Measurements from ENCODE around the gene LTBP3. TPM values are rescaled to one million over a fixed set of nuclear protein-coding genes. Genes with fewer than 3 reads are reported as not detected.
"Not testable (repeated sequence)": the region's sequence is repeated elsewhere in the genome, so short reads cannot be mapped to it uniquely, and the experiment has no call there.

Gene LTBP3
- total RNA-seq, 1 experiment from 2014 or later: 166 TPM

DNA sequence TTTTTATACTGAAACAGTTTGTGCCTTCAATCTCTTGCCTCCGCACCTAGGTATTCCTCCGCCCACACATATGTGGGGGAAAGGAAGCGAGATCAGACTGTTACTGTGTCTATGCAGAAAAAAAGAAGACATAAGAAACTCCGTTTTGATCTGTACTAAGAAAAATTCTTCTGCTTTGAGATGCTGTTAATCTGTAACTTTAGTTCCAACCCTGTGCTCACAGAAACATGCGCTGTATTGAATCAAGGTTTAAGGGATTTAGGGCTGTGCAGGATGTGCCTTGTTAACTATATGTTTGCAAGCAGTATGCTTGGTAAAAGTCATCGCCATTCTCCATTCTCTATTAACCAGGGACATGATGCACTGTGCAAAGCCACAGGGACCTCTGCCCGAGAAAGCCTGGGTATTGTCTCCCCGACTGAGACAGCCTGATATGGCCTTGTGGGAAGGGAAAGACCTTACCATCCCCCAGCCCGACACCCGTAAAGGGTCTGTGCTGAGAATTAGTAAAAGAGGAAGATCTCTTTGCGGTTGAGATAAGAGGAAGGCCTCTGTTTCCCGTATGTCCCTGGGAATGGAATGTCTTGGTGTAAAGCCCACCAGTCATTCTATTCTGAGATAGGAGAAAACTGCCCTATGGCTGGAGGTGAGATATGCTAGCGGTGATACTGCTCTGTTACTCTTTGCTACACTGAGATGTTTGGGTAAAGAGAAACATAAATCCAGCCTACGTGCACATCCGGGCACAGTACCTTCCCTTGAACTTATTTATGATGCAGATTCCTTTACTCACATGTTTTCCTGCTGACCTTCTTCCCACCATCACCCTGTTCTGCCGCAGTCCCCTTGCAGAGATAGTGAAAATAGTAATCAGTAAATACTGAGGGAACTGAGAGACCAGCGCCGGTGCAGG, 35.2 kb downstream of the LTBP3 start:
- H3K4me3 Mint-ChIP-seq (ENCODE audit: low read depth, unreplicated experiment); DNase-seq; H3K27ac Mint-ChIP-seq (ENCODE audit: unreplicated experiment); CTCF ChIA-PET; H3K27me3 Mint-ChIP-seq (ENCODE audit: unreplicated experiment); intact Hi-C loops (cut with micrococcal nuclease; ENCODE audit: unreplicated experiment); BruUV-seq (replicated peaks); H3K9me3 Mint-ChIP-seq (ENCODE audit: low read depth, unreplicated experiment): not testable (repeated sequence)
- peaks cover 32% of the 10 kb centered on the region for H3K4me1 Mint-ChIP-seq (ENCODE audit: low read depth, unreplicated experiment)
- H3K36me3 Mint-ChIP-seq (ENCODE audit: insufficient read depth, unreplicated experiment): peaks cover 23% of the 10 kb centered on the region

GRCh38 chr11:65521777-65522521, 36.2 kb downstream of the LTBP3 start:
- DNase-seq; H3K4me3 Mint-ChIP-seq (ENCODE audit: low read depth, unreplicated experiment); H3K9me3 Mint-ChIP-seq (ENCODE audit: low read depth, unreplicated experiment); H3K27ac Mint-ChIP-seq (ENCODE audit: unreplicated experiment); intact Hi-C loops (cut with micrococcal nuclease; ENCODE audit: unreplicated experiment); H3K27me3 Mint-ChIP-seq (ENCODE audit: unreplicated experiment); CTCF ChIA-PET; BruUV-seq (replicated peaks): not testable (repeated sequence)
- Mint-ChIP-seq H3K36me3 (ENCODE audit: insufficient read depth, unreplicated experiment) (peaks cover 20% of the 10 kb centered on the region), H3K4me1 (ENCODE audit: low read depth, unreplicated experiment) (peaks cover 32% of the 10 kb centered on the region)

DNA sequence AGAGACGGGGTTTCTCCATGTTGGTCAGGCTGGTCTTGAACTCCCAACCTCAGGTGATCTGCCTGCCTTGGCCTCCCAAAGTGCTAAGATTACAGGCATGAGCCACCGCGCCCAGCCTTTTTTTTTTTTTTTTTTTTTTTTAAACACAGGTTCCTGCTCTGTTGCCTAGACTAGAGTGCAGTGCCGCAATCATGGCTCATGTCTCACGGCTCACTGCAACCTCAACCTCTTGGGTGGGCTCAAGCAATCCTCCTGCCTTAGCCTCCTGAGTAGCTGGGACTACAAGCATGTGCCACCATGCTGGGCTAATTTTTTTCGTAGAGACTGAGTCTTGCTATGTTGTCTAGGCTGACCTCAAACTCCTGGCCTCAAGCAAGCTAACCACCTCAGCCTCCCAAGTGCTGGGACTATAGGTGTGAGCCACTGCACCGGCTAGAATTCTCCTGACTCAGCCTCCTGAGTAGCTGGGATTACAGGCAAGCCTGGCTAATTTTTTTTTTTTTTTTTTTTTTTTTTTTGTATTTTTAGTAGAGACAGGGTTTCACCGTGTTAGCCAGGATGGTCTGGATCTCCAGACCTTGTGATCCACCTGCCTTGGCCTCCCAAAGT, 39.1 kb downstream of the LTBP3 start:
- CTCF ChIA-PET: interaction anchor here (0.7 kb wide), 1 partner anchor 11 kb away, joined by 8 read pairs; no protein-coding TSS in a partner anchor
- H3K27ac Mint-ChIP-seq (ENCODE audit: unreplicated experiment); H3K9me3 Mint-ChIP-seq (ENCODE audit: low read depth, unreplicated experiment); H3K36me3 Mint-ChIP-seq (ENCODE audit: insufficient read depth, unreplicated experiment); intact Hi-C loops (cut with micrococcal nuclease; ENCODE audit: unreplicated experiment); DNase-seq; H3K4me3 Mint-ChIP-seq (ENCODE audit: low read depth, unreplicated experiment); BruUV-seq (replicated peaks); H3K27me3 Mint-ChIP-seq (ENCODE audit: unreplicated experiment): not testable (repeated sequence)
- H3K4me1 Mint-ChIP-seq (ENCODE audit: low read depth, unreplicated experiment): peaks cover 34% of the 10 kb centered on the region

DNA sequence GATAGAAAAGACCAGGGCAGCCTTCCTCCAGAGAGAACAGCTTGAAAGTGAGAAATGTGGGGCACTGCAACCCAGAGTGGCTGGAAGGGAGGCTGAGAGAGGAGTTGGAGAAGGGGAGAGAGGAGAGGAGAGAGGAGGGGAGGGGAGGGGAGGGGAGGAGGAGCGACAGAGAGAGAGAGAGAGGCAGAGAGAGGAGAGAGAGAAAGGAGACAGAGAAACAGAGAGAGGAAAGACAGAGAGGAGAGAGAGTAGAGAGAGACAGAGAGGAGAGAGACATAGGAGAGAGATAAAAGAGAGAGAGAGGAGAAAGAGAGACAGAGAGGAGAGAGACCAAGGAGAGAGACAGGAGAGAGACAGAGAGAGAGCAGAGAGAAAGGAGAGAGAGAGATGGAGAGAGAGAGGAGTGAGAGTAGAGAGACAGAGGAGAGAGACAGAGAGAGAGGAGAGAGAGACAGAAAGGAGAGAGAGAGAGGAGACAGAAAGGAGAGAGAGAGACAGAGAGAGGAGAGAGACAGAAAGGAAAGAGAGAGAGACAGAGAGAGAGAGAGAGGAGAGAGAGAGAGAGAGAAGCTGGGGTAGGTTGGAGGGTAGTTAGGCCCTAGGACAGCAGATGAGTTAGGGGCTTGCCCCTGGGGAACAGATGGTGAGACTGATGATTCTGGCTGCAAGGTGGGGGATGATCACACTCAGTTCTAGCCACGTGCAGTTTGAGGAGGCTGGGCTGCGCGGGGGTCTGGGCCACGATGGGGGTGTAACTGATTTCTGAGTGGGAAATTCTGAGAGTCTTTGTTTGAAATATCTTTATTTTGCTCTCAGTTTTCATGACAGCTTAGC, 41.8 kb downstream of the LTBP3 start:
- Mint-ChIP-seq H3K4me1 (ENCODE audit: low read depth, unreplicated experiment) (peaks cover 10% of the 10 kb centered on the region), H3K4me3 (ENCODE audit: low read depth, unreplicated experiment) (no peak overlapping the region), H3K9me3 (ENCODE audit: low read depth, unreplicated experiment) (no peaks in the 10 kb centered on the region), H3K27ac (ENCODE audit: unreplicated experiment) (peak overlapping the region; percentile 2), H3K27me3 (ENCODE audit: unreplicated experiment) (no peaks in the 10 kb centered on the region), H3K36me3 (ENCODE audit: insufficient read depth, unreplicated experiment) (no peaks in the 10 kb centered on the region)
- BruUV-seq (replicated peaks): no TSS peak
- CTCF ChIA-PET: interaction anchor here (0.7 kb wide), 1 partner anchor 8 kb away, joined by 4 read pairs; no protein-coding TSS in a partner anchor
- intact Hi-C loops (cut with micrococcal nuclease; ENCODE audit: unreplicated experiment): no loop called here
- DNase-seq: no peak
- TF ChIP-seq, protein P1, sequence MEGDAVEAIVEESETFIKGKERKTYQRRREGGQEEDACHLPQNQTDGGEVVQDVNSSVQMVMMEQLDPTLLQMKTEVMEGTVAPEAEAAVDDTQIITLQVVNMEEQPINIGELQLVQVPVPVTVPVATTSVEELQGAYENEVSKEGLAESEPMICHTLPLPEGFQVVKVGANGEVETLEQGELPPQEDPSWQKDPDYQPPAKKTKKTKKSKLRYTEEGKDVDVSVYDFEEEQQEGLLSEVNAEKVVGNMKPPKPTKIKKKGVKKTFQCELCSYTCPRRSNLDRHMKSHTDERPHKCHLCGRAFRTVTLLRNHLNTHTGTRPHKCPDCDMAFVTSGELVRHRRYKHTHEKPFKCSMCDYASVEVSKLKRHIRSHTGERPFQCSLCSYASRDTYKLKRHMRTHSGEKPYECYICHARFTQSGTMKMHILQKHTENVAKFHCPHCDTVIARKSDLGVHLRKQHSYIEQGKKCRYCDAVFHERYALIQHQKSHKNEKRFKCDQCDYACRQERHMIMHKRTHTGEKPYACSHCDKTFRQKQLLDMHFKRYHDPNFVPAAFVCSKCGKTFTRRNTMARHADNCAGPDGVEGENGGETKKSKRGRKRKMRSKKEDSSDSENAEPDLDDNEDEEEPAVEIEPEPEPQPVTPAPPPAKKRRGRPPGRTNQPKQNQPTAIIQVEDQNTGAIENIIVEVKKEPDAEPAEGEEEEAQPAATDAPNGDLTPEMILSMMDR (IDR thresholded peaks at IDR 0.05; ENCODE audit: unreplicated experiment): no peak

DNA sequence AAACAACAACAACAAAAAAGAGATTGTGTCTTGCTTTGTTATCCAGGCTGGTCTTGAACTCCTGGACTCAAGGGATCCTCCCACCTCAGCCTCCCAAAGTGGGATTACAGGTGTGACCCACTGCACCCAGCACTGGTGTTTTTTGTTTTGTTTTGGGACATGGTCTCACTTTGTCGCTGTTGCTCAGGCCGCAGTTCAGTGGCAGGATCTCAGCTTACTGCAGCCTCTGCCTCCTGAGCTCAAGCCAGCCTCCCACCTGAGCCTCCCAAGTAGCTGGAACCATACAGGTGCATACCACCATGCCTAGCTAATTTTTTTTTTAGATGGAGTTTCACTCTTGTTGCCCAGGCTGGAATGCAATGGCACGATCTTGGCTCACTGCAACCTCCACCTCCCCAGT, 45.8 kb downstream of the LTBP3 start:
- H3K4me3 Mint-ChIP-seq (ENCODE audit: low read depth, unreplicated experiment); BruUV-seq (replicated peaks); DNase-seq; H3K27me3 Mint-ChIP-seq (ENCODE audit: unreplicated experiment); H3K9me3 Mint-ChIP-seq (ENCODE audit: low read depth, unreplicated experiment); H3K36me3 Mint-ChIP-seq (ENCODE audit: insufficient read depth, unreplicated experiment); H3K27ac Mint-ChIP-seq (ENCODE audit: unreplicated experiment); intact Hi-C loops (cut with micrococcal nuclease; ENCODE audit: unreplicated experiment): not testable (repeated sequence)
- peaks cover 26% of the 10 kb centered on the region for H3K4me1 Mint-ChIP-seq (ENCODE audit: low read depth, unreplicated experiment)
- CTCF ChIA-PET: interaction anchor here (0.9 kb wide), 1 partner anchor 41 kb away, joined by 3 read pairs; no protein-coding TSS in a partner anchor
